SK-N-SH treated with all-trans-retinoic acid at 6 μM for 48 hours (cell line): ENCODE measurements around the gene ARHGEF37.

ENCODE experiments used
- CREB5 ChIP-seq: fragments of 250-450 bp; sonication (Bioruptor Pico); IDR thresholded peaks from 2 replicates; pipeline ENCODE4 v1.5.1; 2020; ENCODE audit warnings: low read depth, mild to moderate bottlenecking, moderate library complexity
- CSRNP3 ChIP-seq: fragments of 250-450 bp; sonication (Bioruptor Pico); IDR thresholded peaks from 2 replicates; pipeline ENCODE4 v1.5.1; 2021; ENCODE audit warnings: mild to moderate bottlenecking, moderate library complexity
- GLIS3 ChIP-seq: fragments of 250-450 bp; sonication (Bioruptor Pico); IDR thresholded peaks from 2 replicates; pipeline ENCODE4 v1.5.0; 2020; ENCODE audit warnings: mild to moderate bottlenecking, moderate library complexity
- PATZ1 ChIP-seq: fragments of 250-450 bp; sonication (Bioruptor Pico); IDR thresholded peaks from 2 replicates; pipeline ENCODE4 v1.8.0; 2020; ENCODE audit warnings: mild to moderate bottlenecking, moderate library complexity, borderline replicate concordance
- POU6F1 ChIP-seq: fragments of 250-450 bp; sonication (Bioruptor Pico); IDR thresholded peaks from 2 replicates; pipeline ENCODE4 v1.8.0; 2021; ENCODE audit warnings: low read depth, mild to moderate bottlenecking, moderate library complexity, borderline replicate concordance
- TSHZ2 ChIP-seq: fragments of 250-450 bp; sonication (Bioruptor Pico); IDR thresholded peaks from 2 replicates; pipeline ENCODE4 v1.5.0; 2020; ENCODE audit warnings: mild to moderate bottlenecking, moderate library complexity
- ZFP30 ChIP-seq: fragments of 450-650 bp; formaldehyde crosslinking; IDR thresholded peaks from 2 replicates; pipeline ENCODE4 v1.5.0; 2022; ENCODE audit warnings: mild to moderate bottlenecking, moderate library complexity
- ZNF8 ChIP-seq: fragments of 450-650 bp; formaldehyde crosslinking; IDR thresholded peaks from 2 replicates; pipeline ENCODE4 v1.5.0; 2020; ENCODE audit warnings: mild to moderate bottlenecking, moderate library complexity

GRCh38 chr5:149603210-149603609 lies 21.9 kb downstream of the ARHGEF37 start:
- TF ChIP-seq CREB5 (no peak), CSRNP3 (CRISPR knock-in tag) (no peak), GLIS3 (CRISPR knock-in tag) (no peak), PATZ1 (CRISPR knock-in tag) (no peak), ZFP30 (CRISPR knock-in tag) (no peak), TSHZ2 (CRISPR knock-in tag) (no peak), POU6F1 (CRISPR knock-in tag) (no peak), ZNF8 (CRISPR knock-in tag) (no peak)
